Hematopoietic multipotent progenitor cell treated with erythropoietin and hydrocortisone succinate and interleukin-3 and kit ligand, for 17 days (in vitro differentiated cells): ENCODE results near the gene GDF3.
"Not testable (repeated sequence)": the region's sequence is repeated elsewhere in the genome, so short reads cannot be mapped to it uniquely, and the experiment has no call there.

Source experiments
- DNase-seq: peaks from one replicate; pipeline ENCODE4 v3.0.0-alpha.2; 2015; ENCODE audit warnings: low spot score

GDF3 gene

GRCh38 chr12:7667125-7667524, 28.4 kb downstream of the GDF3 start:
- DNase-seq = no peak

GRCh38 chr12:7666595-7666994, 29.0 kb downstream of the GDF3 start:
- no peak for DNase-seq

- DNase-seq = no peak
Observed at GRCh38 chr12:7661741-7662140, 33.8 kb downstream of the GDF3 start.

- no peak for DNase-seq
Observed at GRCh38 chr12:7656121-7656520, 39.5 kb downstream of the GDF3 start.

- no peak for DNase-seq
Observed at GRCh38 chr12:7650091-7650490, 45.5 kb downstream of the GDF3 start.

- no peak for DNase-seq
Observed at GRCh38 chr12:7647071-7647470, 48.5 kb downstream of the GDF3 start.

- no peak for DNase-seq
Observed at GRCh38 chr12:7646178-7646475, 49.4 kb downstream of the GDF3 start.

- peak; percentile 45 for DNase-seq
Observed at GRCh38 chr12:7645395-7646177, 50.0 kb downstream of the GDF3 start.

- peak; percentile 59 for DNase-seq
Observed at GRCh38 chr12:7642876-7643309, 52.7 kb downstream of the GDF3 start.

GRCh38 chr12:7642287-7642686, 53.3 kb downstream of the GDF3 start:
- DNase-seq = no peak

- DNase-seq = not testable (repeated sequence)
Observed at GRCh38 chr12:7640123-7640995, 55.2 kb downstream of the GDF3 start.
